Stimulated activated CD4-positive, alpha-beta T cell treated with anti-CD3 and anti-CD28 coated beads, Interleukin-15, amount 100 ng/mL, for 1 hour (primary cell): ENCODE data around the gene CFAP251.
"Not testable (repeated sequence)": the region's sequence is repeated elsewhere in the genome, so short reads cannot be mapped to it uniquely, and the experiment has no call there.

Experiments
- DNase-seq, 2 donors: peaks; one replicate each; pipeline ENCODE4 v3.0.0-alpha.2; 2020; ENCODE audit warnings: low read depth in 1 of 2, low spot score in 1 of 2

CFAP251 gene

GRCh38 chr12:121974026-121974985, 55.9 kb downstream of the CFAP251 start:
- no peak for DNase-seq

- no peak for DNase-seq
These were observed 56.6 kb downstream of the CFAP251 start for GRCh38 chr12:121975021-121975420.

GRCh38 chr12:121976950-121977349, 58.6 kb downstream of the CFAP251 start:
- no peak for DNase-seq

GRCh38 chr12:121980191-121980891, 61.9 kb downstream of the CFAP251 start:
- DNase-seq = no peak

- no peak for DNase-seq
These were observed 62.5 kb downstream of the CFAP251 start for GRCh38 chr12:121980892-121981272.

- no peak for DNase-seq
These were observed 63.1 kb downstream of the CFAP251 start for GRCh38 chr12:121981456-121981855.

GRCh38 chr12:121982950-121983349, 64.6 kb downstream of the CFAP251 start:
- no peak for DNase-seq

GRCh38 chr12:121983536-121984210, 65.3 kb downstream of the CFAP251 start:
- no peak for DNase-seq

GRCh38 chr12:121986489-121987245, 68.3 kb downstream of the CFAP251 start:
- no peak for DNase-seq

GRCh38 chr12:121988519-121988918, 70.1 kb downstream of the CFAP251 start:
- DNase-seq = not testable (repeated sequence)

- DNase-seq = no peak
These were observed 71.1 kb downstream of the CFAP251 start for GRCh38 chr12:121989276-121990113.

GRCh38 chr12:121990114-121990647, 71.8 kb downstream of the CFAP251 start:
- DNase-seq = no peak

- DNase-seq = no peak
These were observed 72.6 kb downstream of the CFAP251 start for GRCh38 chr12:121990692-121991603.

GRCh38 chr12:121992059-121992879, 73.9 kb downstream of the CFAP251 start:
- DNase-seq = peak in 1 of 2 donors; percentile 18

- no peak for DNase-seq
These were observed 77.9 kb downstream of the CFAP251 start for GRCh38 chr12:121996050-121996944.

- no peak for DNase-seq
These were observed 78.7 kb downstream of the CFAP251 start for GRCh38 chr12:121996945-121997612.
